HUES64 (cell line): ENCODE measurements around the gene PSMD14.

Source experiments
- H3K27ac ChIP-seq: 2 replicates; pipeline ENCODE4 v1.7.0; 2013; ENCODE audit warnings: low read depth, low read length, inconsistent platforms
- H3K27me3 ChIP-seq: 2 replicates; pipeline ENCODE4 v1.6.1; 2013; ENCODE audit warnings: mild to moderate bottlenecking, low read length; ENCODE audit not compliant: insufficient read depth
- H3K36me3 ChIP-seq: 2 replicates; pipeline ENCODE4 v1.6.1; 2013; ENCODE audit warnings: mild to moderate bottlenecking, low read length; ENCODE audit not compliant: insufficient read depth
- H3K4me1 ChIP-seq: 2 replicates; pipeline ENCODE4 v1.6.1; 2013; ENCODE audit warnings: mild to moderate bottlenecking, low read length, moderate library complexity; ENCODE audit not compliant: insufficient read depth
- H3K4me3 ChIP-seq: 2 replicates; pipeline ENCODE4 v1.5.1; 2013; ENCODE audit warnings: mild to moderate bottlenecking, low read length, moderate library complexity
- H3K9ac ChIP-seq: 2 replicates; pipeline ENCODE4 v1.6.1; 2013; ENCODE audit warnings: mild to moderate bottlenecking, low read depth, low read length
- H3K9me3 ChIP-seq: 2 replicates; pipeline ENCODE4 v1.6.1; 2013; ENCODE audit warnings: low read depth, low read length; ENCODE audit not compliant: insufficient read depth
- WGBS: fragments of 150-250, 120-280 bp; methylation state at CpG from one replicate; pipeline ENCODE4 v1.1.7; 2013; ENCODE audit warnings: missing lambda C conversion rate; 5-methylcytosine and 5-hydroxymethylcytosine counted together

The PSMD14 gene

DNA sequence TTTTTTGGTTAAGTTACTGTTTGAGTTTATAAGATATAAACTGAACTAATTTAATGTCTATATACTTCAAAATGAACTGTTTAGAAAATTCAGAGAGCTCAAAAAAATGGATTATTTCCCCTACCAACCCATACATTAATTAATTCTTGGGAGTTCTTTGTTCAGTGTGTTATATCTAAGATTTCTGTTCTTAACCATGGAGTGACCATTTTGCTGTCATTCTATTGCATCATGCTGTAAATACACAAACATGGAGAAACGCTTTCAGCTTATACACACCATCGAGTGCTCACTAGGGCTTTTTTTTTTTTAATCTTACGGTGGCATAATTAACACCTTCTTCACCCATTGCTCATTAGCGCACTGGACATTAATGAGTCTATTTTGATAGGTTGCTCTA lies 74.5 kb downstream of the PSMD14 start:
- WGBS: 98% methylated on average over 3 of the region's 4 CpGs
- Histone ChIP-seq H3K27ac (no peak overlapping the region), H3K4me1 (no peaks in the 10 kb centered on the region), H3K27me3 (no peaks in the 10 kb centered on the region), H3K4me3 (no peak overlapping the region), H3K36me3 (peaks cover 35% of the 10 kb centered on the region), H3K9ac (no peak overlapping the region), H3K9me3 (no peaks in the 10 kb centered on the region)

DNA sequence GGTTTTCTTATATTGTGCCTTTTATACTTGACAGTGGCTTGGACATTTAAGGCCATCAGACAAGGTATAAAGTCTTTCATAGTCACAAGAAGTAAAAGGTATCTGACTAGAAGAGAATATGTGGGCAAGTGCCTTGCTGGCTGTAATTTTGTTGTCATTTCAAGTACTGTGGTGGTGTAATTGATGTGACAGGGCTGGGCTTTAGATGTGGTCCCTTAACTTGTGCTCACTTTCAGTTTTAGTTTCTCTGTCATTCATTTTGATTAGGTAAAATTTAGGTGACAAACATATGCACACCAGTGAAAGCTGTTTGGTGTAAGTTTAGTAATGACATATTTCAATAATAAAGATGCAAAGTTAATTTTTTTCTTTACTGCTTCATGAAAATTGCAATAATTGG lies 76.6 kb downstream of the PSMD14 start:
- H3K27me3 ChIP-seq: no peaks in the 10 kb centered on the region
- no peak overlapping the region for H3K27ac ChIP-seq
- H3K9me3 ChIP-seq: no peaks in the 10 kb centered on the region
- no peak overlapping the region for H3K9ac ChIP-seq
- H3K4me1 ChIP-seq: no peaks in the 10 kb centered on the region
- no peak overlapping the region for H3K4me3 ChIP-seq
- H3K36me3 ChIP-seq: peaks cover 48% of the 10 kb centered on the region

DNA sequence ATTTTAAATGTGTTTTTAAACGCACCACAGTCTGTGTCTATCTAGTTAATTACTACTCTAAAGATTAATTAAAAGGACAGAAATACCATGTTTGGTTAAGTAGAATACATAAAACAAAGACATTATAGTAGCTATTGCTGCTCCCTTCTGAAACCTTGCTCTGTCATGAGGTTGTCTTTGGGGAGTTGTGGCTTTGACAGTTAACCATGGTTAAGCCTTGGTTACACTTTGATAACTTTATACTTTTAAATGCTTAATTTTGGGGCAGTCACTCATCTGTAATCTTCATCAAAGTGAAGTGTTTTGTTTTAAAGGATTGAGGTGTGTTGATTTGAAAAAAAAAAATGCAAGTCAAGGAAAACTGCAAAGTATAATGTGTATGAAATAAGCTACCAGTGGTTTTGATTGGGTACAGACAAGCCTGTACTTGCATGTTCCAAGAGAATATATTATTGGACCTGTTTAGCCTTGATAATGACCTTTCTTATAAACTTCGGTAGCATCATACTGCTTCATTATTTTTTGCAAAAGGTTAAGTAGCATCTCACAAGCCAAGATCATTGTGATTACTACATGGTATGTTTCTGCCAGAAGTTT lies 78.1 kb downstream of the PSMD14 start:
- Histone ChIP-seq H3K4me3 (no peak overlapping the region), H3K9ac (no peak overlapping the region), H3K27me3 (no peaks in the 10 kb centered on the region), H3K36me3 (peaks cover 54% of the 10 kb centered on the region), H3K9me3 (no peaks in the 10 kb centered on the region), H3K27ac (no peak overlapping the region), H3K4me1 (no peaks in the 10 kb centered on the region)
- 100% methylated on average over 1 of the region's 2 CpGs for WGBS

DNA sequence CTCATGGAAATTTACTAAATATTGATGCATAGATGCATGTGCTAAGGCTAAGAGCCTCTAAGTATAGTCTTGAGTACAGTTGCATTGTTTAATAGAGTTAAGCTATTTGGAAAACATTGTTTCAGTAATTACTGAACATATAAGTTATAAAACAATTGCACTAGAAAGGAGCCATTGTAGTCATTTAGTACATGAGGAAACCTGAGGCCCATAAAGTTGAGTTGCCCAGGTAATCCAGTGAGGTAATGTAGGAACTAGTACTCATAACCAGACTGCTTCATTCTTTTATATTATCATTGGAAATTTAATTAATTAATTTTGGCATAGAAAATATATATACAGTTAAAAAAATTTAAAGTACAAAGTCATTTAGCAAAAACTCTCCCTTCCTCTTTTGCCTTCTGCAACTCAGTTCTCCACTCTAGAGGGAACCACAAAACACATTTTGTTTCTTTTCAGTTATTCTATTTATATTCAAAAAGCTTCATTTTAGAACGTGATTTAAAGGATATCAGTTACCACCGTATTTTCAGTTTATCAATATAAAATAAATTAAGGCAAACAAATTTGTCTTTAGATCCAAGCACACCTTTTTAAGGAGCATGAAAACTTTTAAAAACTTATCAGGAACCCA lies 80.0 kb downstream of the PSMD14 start:
- no peaks in the 10 kb centered on the region for H3K9me3 ChIP-seq
- H3K9ac ChIP-seq: no peak overlapping the region
- H3K27ac ChIP-seq: no peak overlapping the region
- no peak overlapping the region for H3K4me3 ChIP-seq
- no peaks in the 10 kb centered on the region for H3K27me3 ChIP-seq
- peaks cover 71% of the 10 kb centered on the region for H3K36me3 ChIP-seq
- 100% methylated on average over 2 of the region's 2 CpGs for WGBS
- no peaks in the 10 kb centered on the region for H3K4me1 ChIP-seq

DNA sequence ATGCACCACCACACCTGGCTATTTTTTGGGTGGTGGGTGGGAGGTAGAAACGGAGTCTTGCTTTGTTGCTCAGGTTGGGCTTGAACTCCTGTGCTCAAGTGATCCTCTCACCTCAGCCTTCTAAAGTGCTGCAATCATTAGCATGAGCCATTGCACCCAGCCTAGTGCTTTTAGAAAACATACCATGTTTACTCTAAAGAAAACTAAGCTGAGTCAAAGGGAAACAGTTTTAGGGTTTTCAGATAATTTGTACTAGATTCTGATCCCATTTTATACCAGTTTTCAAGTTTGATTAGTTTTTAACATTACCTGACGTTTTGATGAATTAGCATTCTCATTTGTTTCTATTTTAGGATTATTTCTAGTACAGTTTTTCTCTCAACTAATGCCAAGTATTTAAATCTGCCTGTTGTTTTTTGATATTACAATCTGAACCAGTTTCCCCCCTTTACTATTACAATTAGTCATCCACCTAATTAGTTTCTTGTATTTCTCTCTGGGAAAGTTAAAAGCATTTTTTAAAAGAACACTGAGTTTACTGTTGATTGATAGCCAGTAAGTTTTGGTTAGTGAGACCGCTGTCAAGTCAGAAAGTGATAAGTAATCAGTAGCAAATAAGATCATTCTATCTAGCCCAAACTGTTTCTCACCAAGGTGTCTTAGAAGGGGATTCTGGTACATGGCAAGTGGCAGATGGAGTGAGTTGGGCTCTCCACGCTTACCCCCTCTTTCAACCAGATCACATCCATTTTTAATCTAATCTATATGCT lies 83.7 kb downstream of the PSMD14 start:
- Histone ChIP-seq H3K9me3 (no peaks in the 10 kb centered on the region), H3K36me3 (peaks cover 77% of the 10 kb centered on the region), H3K27me3 (no peaks in the 10 kb centered on the region), H3K4me1 (peaks cover 6% of the 10 kb centered on the region), H3K4me3 (no peak overlapping the region), H3K9ac (no peak overlapping the region), H3K27ac (no peak overlapping the region)
- WGBS: 75% methylated on average over 1 of the region's 4 CpGs

DNA sequence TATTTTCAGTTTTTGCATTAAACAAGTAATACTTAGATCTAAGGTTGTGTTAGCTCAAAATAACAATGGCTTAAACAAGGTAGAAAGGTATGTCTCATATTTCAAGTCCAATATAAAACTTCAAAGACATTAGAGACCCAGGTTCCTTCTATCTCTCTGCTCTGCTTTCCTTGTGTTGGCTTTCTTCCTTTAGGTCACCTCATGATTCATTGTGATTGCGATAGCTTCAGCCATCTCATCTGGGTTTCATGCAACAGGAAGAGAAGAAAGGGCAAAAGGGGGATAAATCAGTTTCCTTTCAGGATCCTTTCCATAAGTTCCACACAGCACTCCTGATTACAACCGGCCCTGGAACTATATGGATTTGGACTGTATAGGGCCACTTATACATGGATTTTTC lies 91.9 kb downstream of the PSMD14 start:
- 100% methylated on average over 1 of the region's 2 CpGs for WGBS
- peaks cover 69% of the 10 kb centered on the region for H3K36me3 ChIP-seq
- H3K27me3 ChIP-seq: no peaks in the 10 kb centered on the region
- no peak overlapping the region for H3K27ac ChIP-seq
- no peak overlapping the region for H3K4me3 ChIP-seq
- H3K9ac ChIP-seq: no peak overlapping the region
- no peaks in the 10 kb centered on the region for H3K4me1 ChIP-seq
- no peaks in the 10 kb centered on the region for H3K9me3 ChIP-seq

DNA sequence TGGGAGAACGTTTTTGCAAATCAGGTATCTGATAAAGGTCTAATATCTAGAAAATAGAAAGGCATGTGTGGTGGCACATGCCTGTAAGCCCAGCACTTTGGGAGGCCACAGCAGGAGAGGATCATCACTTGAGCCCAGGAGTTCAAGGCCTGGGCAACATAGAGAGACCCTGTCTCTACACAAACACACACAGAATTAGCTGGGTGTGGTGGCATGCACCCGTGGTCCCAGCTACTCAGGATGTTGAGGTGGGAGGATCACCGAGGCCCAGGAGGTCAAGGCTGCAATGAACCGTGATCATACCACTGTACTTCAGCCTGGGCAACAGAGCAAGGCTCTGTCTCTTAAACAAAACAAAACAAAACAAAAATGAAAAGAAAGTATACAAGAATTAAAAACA lies 94.1 kb downstream of the PSMD14 start:
- Histone ChIP-seq H3K4me3 (no peak overlapping the region), H3K27me3 (no peaks in the 10 kb centered on the region), H3K36me3 (peaks cover 49% of the 10 kb centered on the region), H3K9ac (no peak overlapping the region), H3K9me3 (no peaks in the 10 kb centered on the region), H3K4me1 (no peaks in the 10 kb centered on the region), H3K27ac (no peak overlapping the region)
- 88% methylated on average over 4 of the region's 4 CpGs for WGBS

DNA sequence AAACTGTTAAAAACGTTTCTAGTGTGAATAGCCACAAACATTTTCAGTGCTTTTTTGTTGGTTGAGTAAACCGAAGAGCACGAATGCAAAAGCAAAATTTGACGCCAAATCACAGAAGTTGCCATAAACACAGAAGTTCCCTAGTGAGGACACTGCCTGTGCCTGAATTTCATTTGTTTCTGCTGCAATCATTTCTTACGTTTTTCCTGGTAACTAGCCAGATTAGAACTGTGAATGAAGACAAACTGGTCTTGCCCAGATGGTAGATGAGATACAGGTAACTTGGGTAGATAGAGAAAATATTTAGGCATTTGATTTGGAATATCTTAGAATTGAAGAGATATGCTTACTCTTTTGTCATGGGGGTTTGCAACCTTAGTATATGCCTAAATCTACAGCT lies 98.1 kb downstream of the PSMD14 start:
- WGBS: 86% methylated on average over 5 of the region's 5 CpGs

DNA sequence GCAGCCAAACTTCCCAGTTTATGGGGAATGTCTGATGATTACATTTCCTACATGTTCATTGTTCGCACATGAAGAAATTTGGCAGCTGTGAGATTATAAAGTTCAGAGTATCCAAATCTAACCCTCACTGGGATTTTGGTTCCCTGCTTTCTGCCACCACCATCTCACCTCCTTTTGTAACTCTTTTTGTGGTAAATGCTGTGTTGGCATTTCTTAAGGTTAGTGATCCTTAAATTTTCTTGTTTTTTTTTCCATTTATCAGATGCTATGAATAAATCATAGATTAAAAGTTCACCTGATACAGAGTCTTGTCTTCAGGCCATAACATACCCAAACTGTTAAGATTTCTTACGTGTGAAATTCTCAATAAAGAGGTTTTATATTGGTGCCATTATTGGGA lies 99.4 kb downstream of the PSMD14 start:
- H3K27ac ChIP-seq: no peak overlapping the region
- H3K36me3 ChIP-seq: peaks cover 28% of the 10 kb centered on the region
- no peaks in the 10 kb centered on the region for H3K4me1 ChIP-seq
- peaks cover 15% of the 10 kb centered on the region for H3K27me3 ChIP-seq
- H3K9me3 ChIP-seq: no peaks in the 10 kb centered on the region
- H3K9ac ChIP-seq: no peak overlapping the region
- no peak overlapping the region for H3K4me3 ChIP-seq
- WGBS: 100% methylated on average over 2 of the region's 2 CpGs

More for the DNA sequence above, 98.1 kb downstream of the PSMD14 start:
- Histone ChIP-seq H3K27ac (no peak overlapping the region), H3K36me3 (peaks cover 35% of the 10 kb centered on the region), H3K4me1 (no peaks in the 10 kb centered on the region), H3K27me3 (peaks cover 2% of the 10 kb centered on the region; the same call in 1 of the 2 replicates), H3K9ac (no peak overlapping the region), H3K4me3 (no peak overlapping the region), H3K9me3 (no peaks in the 10 kb centered on the region)

DNA sequence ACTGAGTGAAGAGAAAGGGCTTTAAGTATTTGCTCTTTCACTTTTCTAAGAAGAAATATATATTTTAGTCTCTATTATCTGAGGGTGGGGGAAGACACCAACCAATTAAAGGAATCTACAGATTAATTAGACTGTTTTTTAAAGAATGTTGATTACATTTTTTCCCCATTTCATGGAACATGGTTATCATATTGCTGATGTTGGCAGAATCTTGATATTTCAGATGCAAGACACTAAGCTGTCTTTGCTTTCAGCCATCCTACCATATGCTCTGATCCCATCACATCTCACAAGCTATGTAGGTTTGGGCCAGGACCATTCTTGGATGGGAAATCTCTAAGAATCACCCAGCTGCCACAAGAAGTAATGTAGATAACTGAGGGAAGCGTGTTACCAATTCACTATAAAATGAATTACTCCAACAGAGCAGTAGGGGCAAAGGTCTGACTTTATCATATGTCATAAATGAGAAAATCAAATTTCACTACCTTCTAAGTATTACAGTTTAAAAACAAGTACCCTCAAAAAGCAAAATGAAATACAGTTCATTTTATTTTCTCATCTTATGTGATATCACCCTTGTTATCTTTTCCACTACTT lies 101.2 kb downstream of the PSMD14 start:
- Histone ChIP-seq H3K4me1 (peaks cover 6% of the 10 kb centered on the region; the same call in 1 of the 2 replicates), H3K27ac (no peak overlapping the region), H3K36me3 (peaks cover 25% of the 10 kb centered on the region), H3K9ac (no peak overlapping the region), H3K27me3 (peaks cover 33% of the 10 kb centered on the region), H3K9me3 (no peaks in the 10 kb centered on the region), H3K4me3 (no peak overlapping the region)
- no CpG with 5 or more reads among the region's 1 CpG for WGBS

DNA sequence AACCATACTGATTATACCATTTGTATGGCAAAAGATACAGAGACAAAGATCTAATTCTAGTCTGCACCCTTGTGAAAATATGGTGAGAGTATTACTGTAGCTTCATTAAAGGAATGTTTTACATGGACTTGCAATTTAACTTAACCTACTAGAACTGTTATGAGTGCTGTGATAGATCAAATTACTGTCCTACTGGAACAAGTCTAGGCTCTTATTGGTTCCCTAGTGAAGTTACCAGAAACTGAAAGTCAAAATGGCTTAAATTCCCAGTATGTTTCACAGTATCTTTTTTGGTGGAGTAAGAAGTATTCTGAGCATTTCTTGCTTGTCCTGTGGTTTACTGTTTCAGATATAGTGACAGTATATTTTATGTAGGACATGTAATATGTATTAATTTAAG lies 104.1 kb downstream of the PSMD14 start:
- H3K9ac ChIP-seq: no peak overlapping the region
- peaks cover 25% of the 10 kb centered on the region for H3K36me3 ChIP-seq
- H3K4me1 ChIP-seq: peaks cover 27% of the 10 kb centered on the region
- no peak overlapping the region for H3K27ac ChIP-seq
- H3K9me3 ChIP-seq: no peaks in the 10 kb centered on the region
- peaks cover 63% of the 10 kb centered on the region for H3K27me3 ChIP-seq
- H3K4me3 ChIP-seq: no peak overlapping the region
